ELR (cell line): ENCODE data around the gene SERHL2.
"Not testable (repeated sequence)": the region's sequence is repeated elsewhere in the genome, so short reads cannot be mapped to it uniquely, and the experiment has no call there.

ENCODE experiments used
- DNase-seq: peaks from one replicate; pipeline ENCODE4 v3.0.0-alpha.2; 2015; ENCODE audit warnings: low read depth

Gene SERHL2

GRCh38 chr22:42575996-42576574, 22.3 kb downstream of the SERHL2 start:
- not testable (repeated sequence) for DNase-seq

- DNase-seq = not testable (repeated sequence)
Observed at GRCh38 chr22:42577141-42577540, 23.4 kb downstream of the SERHL2 start.

GRCh38 chr22:42577623-42578240, 24.0 kb downstream of the SERHL2 start:
- DNase-seq = no peak

- DNase-seq = not testable (repeated sequence)
Observed at GRCh38 chr22:42580040-42580439, 26.3 kb downstream of the SERHL2 start.

- DNase-seq = not testable (repeated sequence)
Observed at GRCh38 chr22:42581194-42581761, 27.5 kb downstream of the SERHL2 start.

GRCh38 chr22:42581762-42582716, 28.3 kb downstream of the SERHL2 start:
- DNase-seq = peak; percentile 84

- DNase-seq = no peak
Observed at GRCh38 chr22:42582987-42583386, 29.2 kb downstream of the SERHL2 start.

GRCh38 chr22:42584364-42584940, 30.7 kb downstream of the SERHL2 start:
- DNase-seq = no peak

- DNase-seq = no peak
Observed at GRCh38 chr22:42585096-42585495, 31.3 kb downstream of the SERHL2 start.

GRCh38 chr22:42586381-42586780, 32.6 kb downstream of the SERHL2 start:
- no peak for DNase-seq

GRCh38 chr22:42587588-42588175, 33.9 kb downstream of the SERHL2 start:
- no peak for DNase-seq

GRCh38 chr22:42591987-42592386, 38.2 kb downstream of the SERHL2 start:
- no peak for DNase-seq

GRCh38 chr22:42595434-42595833, 41.7 kb downstream of the SERHL2 start:
- DNase-seq = no peak

- DNase-seq = no peak
Observed at GRCh38 chr22:42596336-42596735, 42.6 kb downstream of the SERHL2 start.

- DNase-seq = no peak
Observed at GRCh38 chr22:42596863-42597530, 43.2 kb downstream of the SERHL2 start.

- no peak for DNase-seq
Observed at GRCh38 chr22:42601879-42602465, 48.2 kb downstream of the SERHL2 start.

- DNase-seq = no peak
Observed at GRCh38 chr22:42602470-42602869, 48.7 kb downstream of the SERHL2 start.

GRCh38 chr22:42603427-42603826, 49.7 kb downstream of the SERHL2 start:
- DNase-seq = no peak

GRCh38 chr22:42604403-42604802, 50.6 kb downstream of the SERHL2 start:
- no peak for DNase-seq

GRCh38 chr22:42607641-42608040, 53.9 kb downstream of the SERHL2 start:
- not testable (repeated sequence) for DNase-seq
